ENCODE data around the gene PTRH2. TPM values are rescaled to one million over a fixed set of nuclear protein-coding genes. Genes with fewer than 3 reads are reported as not detected.

PTRH2 gene
- total RNA-seq, 1 donor from 2014 or later: 36.3 TPM

Other genes with a start within 250 kb of the PTRH2 start
- gene DHX40, start 141.8 kb downstream of the PTRH2 start, total RNA-seq: 29.8 and 31.0 TPM in 2 replicates
- 381 and 391 TPM in 2 replicates for gene CLTC, start 87.5 kb downstream of the PTRH2 start, total RNA-seq
- 288 and 314 TPM in 2 replicates for gene VMP1, start 224 bp upstream of the PTRH2 start, total RNA-seq
- gene TUBD1, start 185.5 kb upstream of the PTRH2 start, total RNA-seq: 9.0 and 9.2 TPM in 2 replicates
- 33.4 and 41.7 TPM in 2 replicates for gene RPS6KB1, start 185.7 kb upstream of the PTRH2 start, total RNA-seq

Data from astrocyte (in vitro differentiated cells and primary cell).